ENCODE measurements around the gene TRPV6.

The TRPV6 gene

GRCh38 chr7:142890874-142891485 lies 5.4 kb upstream of the TRPV6 start:
- TF ChIP-seq SIN3A (IDR thresholded peaks at IDR 0.05; ENCODE audit: borderline replicate concordance, insufficient read depth, low read length): no peak
- no peak for TF ChIP-seq FOXP2 (optimal IDR thresholded peaks at IDR 0.05; ENCODE audit: borderline replicate concordance, extremely low read depth, extremely low read length, insufficient read depth)
- no peak for TF ChIP-seq POLR2AphosphoS5 (IDR thresholded peaks at IDR 0.05; ENCODE audit: low read depth, low read length)
- no peak for TF ChIP-seq TAF1 (IDR thresholded peaks at IDR 0.05; ENCODE audit: borderline replicate concordance, insufficient read depth, low read length)
- no peak for TF ChIP-seq REST (IDR thresholded peaks at IDR 0.05; ENCODE audit: insufficient read depth in 1 of 2, low read depth in 2 of 2, low read length in 2 of 2)

GRCh38 chr7:142889816-142890215 lies 4.3 kb upstream of the TRPV6 start:
- TF ChIP-seq FOXP2 (optimal IDR thresholded peaks at IDR 0.05; ENCODE audit: borderline replicate concordance, extremely low read depth, extremely low read length, insufficient read depth) (no peak), SIN3A (IDR thresholded peaks at IDR 0.05; ENCODE audit: borderline replicate concordance, insufficient read depth, low read length) (no peak), POLR2AphosphoS5 (IDR thresholded peaks at IDR 0.05; ENCODE audit: low read depth, low read length) (no peak), TAF1 (IDR thresholded peaks at IDR 0.05; ENCODE audit: borderline replicate concordance, insufficient read depth, low read length) (no peak), REST (IDR thresholded peaks at IDR 0.05; ENCODE audit: insufficient read depth in 1 of 2, low read depth in 2 of 2, low read length in 2 of 2) (no peak)

GRCh38 chr7:142887282-142888015 lies 1.9 kb upstream of the TRPV6 start:
- TF ChIP-seq TAF1 (IDR thresholded peaks at IDR 0.05; ENCODE audit: borderline replicate concordance, insufficient read depth, low read length) (no peak), SIN3A (IDR thresholded peaks at IDR 0.05; ENCODE audit: borderline replicate concordance, insufficient read depth, low read length) (no peak), REST (IDR thresholded peaks at IDR 0.05; ENCODE audit: insufficient read depth in 1 of 2, low read depth in 2 of 2, low read length in 2 of 2) (no peak), POLR2AphosphoS5 (IDR thresholded peaks at IDR 0.05; ENCODE audit: low read depth, low read length) (no peak), FOXP2 (optimal IDR thresholded peaks at IDR 0.05; ENCODE audit: borderline replicate concordance, extremely low read depth, extremely low read length, insufficient read depth) (no peak)

GRCh38 chr7:142886866-142887265 lies 1.3 kb upstream of the TRPV6 start:
- TF ChIP-seq FOXP2 (optimal IDR thresholded peaks at IDR 0.05; ENCODE audit: borderline replicate concordance, extremely low read depth, extremely low read length, insufficient read depth) (no peak), SIN3A (IDR thresholded peaks at IDR 0.05; ENCODE audit: borderline replicate concordance, insufficient read depth, low read length) (no peak), TAF1 (IDR thresholded peaks at IDR 0.05; ENCODE audit: borderline replicate concordance, insufficient read depth, low read length) (no peak), REST (IDR thresholded peaks at IDR 0.05; ENCODE audit: insufficient read depth in 1 of 2, low read depth in 2 of 2, low read length in 2 of 2) (no peak), POLR2AphosphoS5 (IDR thresholded peaks at IDR 0.05; ENCODE audit: low read depth, low read length) (no peak)

Measured in PFSK-1 (cell line).